ENCODE results near the gene ASB18.

The ASB18 gene

DNA sequence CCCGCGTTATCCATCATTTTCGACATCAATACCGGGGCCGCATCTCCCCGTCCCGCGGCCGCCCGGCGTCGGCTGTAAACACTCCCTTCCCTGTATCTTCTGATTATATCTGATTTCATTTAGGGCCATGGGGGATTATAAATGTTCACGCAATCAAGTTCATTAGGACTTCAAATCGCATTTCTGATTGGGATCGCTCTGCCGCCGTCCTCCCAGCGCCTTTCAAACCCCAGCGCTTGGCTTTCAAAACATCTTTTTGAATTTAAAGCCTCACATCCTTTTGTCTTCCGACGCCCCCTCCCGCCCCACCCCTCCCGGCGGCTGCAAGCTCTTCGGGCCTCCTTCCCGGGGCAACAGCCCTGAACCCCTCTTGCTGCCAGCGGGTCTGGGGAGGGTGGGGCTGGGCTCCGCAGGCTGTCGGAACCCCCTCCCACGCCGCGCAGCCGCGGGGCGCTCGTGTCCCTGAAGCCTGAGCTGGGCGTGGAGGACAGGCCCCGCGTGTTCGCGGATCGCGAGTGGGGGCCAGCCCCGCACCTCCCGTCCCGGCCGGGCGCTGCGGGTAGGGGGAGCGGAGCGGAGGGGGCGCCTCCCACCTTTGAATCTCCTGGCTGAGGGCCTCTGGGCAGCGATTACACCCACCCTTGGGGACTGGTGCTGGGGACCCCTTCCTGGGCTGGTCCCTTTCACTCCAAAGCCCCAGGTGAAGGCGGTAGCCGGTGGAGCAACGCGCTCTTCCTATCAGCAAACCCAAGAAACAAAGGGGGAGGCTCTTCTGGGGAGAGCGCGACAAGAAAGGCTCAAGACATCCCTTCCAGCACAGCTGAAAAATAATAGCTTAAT lies 84.8 kb downstream of the ASB18 start:
- TF ChIP-seq, protein P1, sequence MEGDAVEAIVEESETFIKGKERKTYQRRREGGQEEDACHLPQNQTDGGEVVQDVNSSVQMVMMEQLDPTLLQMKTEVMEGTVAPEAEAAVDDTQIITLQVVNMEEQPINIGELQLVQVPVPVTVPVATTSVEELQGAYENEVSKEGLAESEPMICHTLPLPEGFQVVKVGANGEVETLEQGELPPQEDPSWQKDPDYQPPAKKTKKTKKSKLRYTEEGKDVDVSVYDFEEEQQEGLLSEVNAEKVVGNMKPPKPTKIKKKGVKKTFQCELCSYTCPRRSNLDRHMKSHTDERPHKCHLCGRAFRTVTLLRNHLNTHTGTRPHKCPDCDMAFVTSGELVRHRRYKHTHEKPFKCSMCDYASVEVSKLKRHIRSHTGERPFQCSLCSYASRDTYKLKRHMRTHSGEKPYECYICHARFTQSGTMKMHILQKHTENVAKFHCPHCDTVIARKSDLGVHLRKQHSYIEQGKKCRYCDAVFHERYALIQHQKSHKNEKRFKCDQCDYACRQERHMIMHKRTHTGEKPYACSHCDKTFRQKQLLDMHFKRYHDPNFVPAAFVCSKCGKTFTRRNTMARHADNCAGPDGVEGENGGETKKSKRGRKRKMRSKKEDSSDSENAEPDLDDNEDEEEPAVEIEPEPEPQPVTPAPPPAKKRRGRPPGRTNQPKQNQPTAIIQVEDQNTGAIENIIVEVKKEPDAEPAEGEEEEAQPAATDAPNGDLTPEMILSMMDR (IDR thresholded peaks at IDR 0.05; ENCODE audit: low read depth, low read length) = no peak
- DNase-seq (ENCODE audit: extremely low read depth, low read depth) = no peak

DNA sequence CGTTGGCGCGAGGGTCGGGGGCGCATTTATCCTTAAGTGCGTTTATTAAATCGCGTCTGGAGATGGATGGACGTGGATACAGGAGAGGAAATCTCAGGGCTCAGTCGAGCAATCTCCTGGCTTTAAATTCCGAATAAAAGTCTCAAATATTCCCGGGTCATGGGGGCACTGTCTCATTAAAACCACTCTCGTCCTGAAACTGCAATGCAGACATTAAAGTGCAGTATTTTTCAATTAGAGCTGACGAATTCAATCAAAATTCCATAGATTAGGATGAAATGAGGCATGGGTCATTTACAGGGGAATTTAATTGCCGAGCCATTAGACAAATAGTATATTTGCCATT lies 85.3 kb downstream of the ASB18 start:
- TF ChIP-seq, protein P1 (IDR thresholded peaks at IDR 0.05; ENCODE audit: low read depth, low read length) = no peak
- no peak for DNase-seq (ENCODE audit: extremely low read depth, low read depth)

DNA sequence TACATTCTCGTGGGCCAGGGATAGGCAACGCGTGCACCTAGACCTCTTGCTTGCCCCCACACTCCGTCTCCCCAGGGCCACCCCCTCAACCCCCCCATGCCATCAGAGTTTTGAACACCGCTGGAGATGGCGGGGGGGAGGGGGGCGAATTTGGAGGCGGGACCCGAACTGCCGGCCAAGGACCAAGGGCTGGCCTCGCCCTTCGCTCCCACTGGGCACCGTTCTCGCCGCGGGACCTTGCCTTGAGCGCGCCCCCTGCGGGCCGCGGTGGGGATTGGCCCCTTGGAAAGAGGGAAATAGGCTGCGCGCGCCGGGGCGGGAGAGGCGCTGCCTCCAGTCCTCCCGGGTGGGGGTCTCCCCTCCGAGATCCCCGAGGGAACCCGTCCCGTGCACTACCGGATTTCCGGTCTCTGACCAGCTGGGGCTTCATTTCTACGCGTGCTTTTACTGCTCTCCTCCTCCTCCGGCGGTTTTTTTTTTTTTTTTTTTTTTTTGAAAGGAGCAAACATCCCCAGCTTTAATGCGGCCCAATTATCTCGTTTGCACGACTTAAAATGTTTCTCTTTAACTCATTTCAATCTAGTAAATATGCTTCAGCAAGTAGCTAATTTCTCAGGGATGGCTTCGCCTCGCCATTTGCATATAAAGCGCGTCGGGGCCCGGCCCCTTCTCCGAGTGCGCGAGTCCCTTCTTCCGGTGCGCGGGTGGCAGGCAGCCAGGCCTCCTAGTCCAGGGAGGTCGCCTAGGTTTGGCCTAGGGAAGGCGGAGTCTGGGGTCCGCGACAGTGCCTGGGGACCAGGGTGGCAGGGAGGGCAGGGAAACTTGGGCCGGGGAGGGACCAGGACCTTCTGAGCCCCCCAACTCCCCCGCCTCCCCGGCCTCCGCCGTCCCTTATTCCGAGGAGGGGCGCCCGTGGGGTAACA lies 86.0 kb downstream of the ASB18 start:
- DNase-seq (ENCODE audit: extremely low read depth, low read depth) = no peak
- TF ChIP-seq, protein P1 (IDR thresholded peaks at IDR 0.05; ENCODE audit: low read depth, low read length) = peak; percentile 83

DNA sequence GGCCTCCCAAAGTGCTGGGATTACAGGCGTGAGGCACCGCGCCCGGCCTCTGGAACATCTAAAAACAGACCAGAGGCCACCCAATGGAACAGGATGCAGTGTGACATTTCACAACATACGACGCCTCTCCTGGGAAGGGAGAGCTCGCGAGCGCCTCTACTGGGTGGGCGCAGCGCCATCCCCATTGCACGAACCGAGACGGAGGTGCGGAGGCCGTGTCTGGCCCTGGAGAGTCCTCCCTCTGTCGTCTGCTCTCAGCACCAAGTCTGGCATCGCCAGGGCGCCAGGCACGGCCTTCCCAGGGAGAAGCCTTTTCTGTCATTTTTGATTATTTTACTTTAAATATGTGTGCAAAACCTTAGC lies 86.6 kb downstream of the ASB18 start:
- TF ChIP-seq, protein P1 (IDR thresholded peaks at IDR 0.05; ENCODE audit: low read depth, low read length) = peak; percentile 23
- DNase-seq (ENCODE audit: extremely low read depth, low read depth) = no peak

DNA sequence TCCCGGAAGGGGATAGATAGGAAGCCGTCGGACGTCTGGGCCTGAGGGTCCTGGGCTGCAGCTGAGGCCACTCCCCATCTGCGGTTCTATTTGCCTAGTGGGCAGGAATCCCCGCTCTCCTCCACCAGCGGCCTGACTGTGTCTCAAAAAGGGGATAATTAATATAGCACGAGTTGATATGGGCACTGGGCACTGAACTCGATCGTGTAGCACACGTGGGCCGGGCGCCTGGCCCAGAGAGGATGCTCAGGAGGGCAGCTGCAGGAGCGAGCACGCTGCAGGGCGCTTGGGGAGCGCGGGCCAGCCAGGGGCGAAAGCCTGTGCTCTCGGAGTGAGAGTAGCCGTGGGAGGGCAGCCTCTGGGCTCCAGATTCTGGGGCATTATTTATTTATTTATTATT lies 87.3 kb downstream of the ASB18 start:
- TF ChIP-seq, protein P1 (IDR thresholded peaks at IDR 0.05; ENCODE audit: low read depth, low read length) = no peak
- no peak for DNase-seq (ENCODE audit: extremely low read depth, low read depth)

DNA sequence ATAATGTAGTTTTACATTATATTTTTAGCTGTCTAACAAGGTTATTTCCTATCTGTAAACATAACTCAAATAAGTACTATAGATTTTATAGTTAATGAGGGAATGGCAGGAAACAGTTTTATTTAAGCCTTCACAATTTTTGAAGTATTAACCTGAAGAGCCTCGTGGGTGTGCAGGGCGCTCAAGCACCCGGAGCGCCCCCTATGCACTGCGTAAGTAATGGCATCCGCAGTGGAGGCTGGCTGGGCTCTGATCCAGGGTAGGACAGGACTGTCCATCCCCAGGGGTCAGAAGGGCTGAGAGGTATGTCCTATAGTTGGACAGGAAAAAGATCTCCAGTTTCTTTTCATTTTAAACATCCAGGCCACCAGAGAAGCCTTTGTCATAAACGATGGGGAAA lies 87.8 kb downstream of the ASB18 start:
- no peak for DNase-seq (ENCODE audit: extremely low read depth, low read depth)
- TF ChIP-seq, protein P1 (IDR thresholded peaks at IDR 0.05; ENCODE audit: low read depth, low read length) = peak; percentile 30

Measured in AG09319 (cell line).